Calu3 (cell line): Measurements from ENCODE around the gene TANGO6. TPM values are rescaled to one million over a fixed set of nuclear protein-coding genes. Genes with fewer than 3 reads are reported as not detected.

Source experiments
- BruUV-seq: library from RNA; stranded (reverse); fragments of 400-500 nt; replicated peaks from 2 replicates; lab custom pipeline; 2021; lab: Mats Ljungman, UMichigan
- CTCF ChIA-PET: fragments of 300-600 bp; sonication (Branson Sonifier 250); formaldehyde crosslinking; loops from one replicate; lab custom pipeline; 2022; ENCODE audit warnings: antibody characterized with exemption; lab: Charles Lee
- DNase-seq: peaks from one replicate; pipeline ENCODE4 v3.0.0; 2022
- H3K27ac Mint-ChIP-seq: one replicate; pipeline ENCODE4 v1.8.0; 2022; ENCODE audit warnings: mixed read lengths; ENCODE audit not compliant: unreplicated experiment
- H3K27me3 Mint-ChIP-seq: one replicate; pipeline ENCODE4 v1.8.0; 2022; ENCODE audit warnings: mixed read lengths; ENCODE audit not compliant: unreplicated experiment
- H3K36me3 Mint-ChIP-seq: one replicate; pipeline ENCODE4 v1.8.0; 2022; ENCODE audit warnings: mild to moderate bottlenecking, moderate library complexity, mixed read lengths; ENCODE audit not compliant: insufficient read depth, unreplicated experiment
- H3K4me1 Mint-ChIP-seq: one replicate; pipeline ENCODE4 v1.8.0; 2022; ENCODE audit warnings: mild to moderate bottlenecking, low read depth, mixed read lengths; ENCODE audit not compliant: unreplicated experiment
- H3K4me3 Mint-ChIP-seq: one replicate; pipeline ENCODE4 v1.8.0; 2022; ENCODE audit warnings: mild to moderate bottlenecking, low read depth, moderate library complexity, mixed read lengths; ENCODE audit not compliant: unreplicated experiment
- H3K9me3 Mint-ChIP-seq: one replicate; pipeline ENCODE4 v1.8.0; 2022; ENCODE audit warnings: low read depth, mixed read lengths; ENCODE audit not compliant: unreplicated experiment
- intact Hi-C: fragments of 100-400 bp; cut with micrococcal nuclease; formaldehyde crosslinking; loops from one replicate; pipeline ENCODE4 v1.10.0; 2022; ENCODE audit not compliant: unreplicated experiment
- total RNA-seq: library from RNA; stranded (reverse); gene quantifications from 2 replicates; pipeline ENCODE4 v1.2.3, GENCODE V29; 2022
- TF ChIP-seq, protein P1 (sequence below): fragments of 200-600 bp; IDR thresholded peaks from one replicate; pipeline ENCODE4 v1.8.0; 2022; ENCODE audit warnings: antibody characterized with exemption; ENCODE audit not compliant: unreplicated experiment

The TANGO6 gene
- total RNA-seq, 1 experiment from 2014 or later: 18.0 TPM

DNA sequence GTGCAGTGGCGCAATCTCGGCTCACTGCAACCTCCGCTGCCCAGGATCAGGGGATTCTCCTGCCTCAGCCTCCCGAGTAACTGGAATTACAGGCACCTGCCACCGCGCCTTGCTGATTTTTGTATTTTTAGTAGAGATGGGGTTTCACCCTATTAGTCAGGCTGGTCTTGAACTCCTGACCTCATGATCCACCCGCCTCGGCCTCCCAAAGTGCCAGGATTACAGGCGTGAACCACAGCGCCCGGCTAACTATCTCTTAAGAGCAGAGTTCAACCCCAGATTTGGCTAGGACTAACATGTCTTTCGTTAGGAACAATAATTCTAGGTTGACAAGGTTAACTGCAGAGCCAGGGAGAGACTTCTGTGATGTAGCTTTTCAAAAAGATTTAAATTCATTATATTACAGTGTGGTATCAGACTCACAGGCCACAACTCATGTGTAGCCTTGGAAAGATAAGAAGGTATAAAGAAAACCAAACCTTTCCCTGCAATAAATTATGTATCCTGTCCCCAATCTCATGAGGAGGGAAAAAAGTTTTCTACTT is 284.7 kb downstream of the TANGO6 start:
- Mint-ChIP-seq H3K4me1 (peaks cover 11% of the 10 kb centered on the region), H3K9me3 (no peaks in the 10 kb centered on the region), H3K4me3 (no peak overlapping the region), H3K27ac (no peak overlapping the region), H3K36me3 (peaks cover 44% of the 10 kb centered on the region), H3K27me3 (no peaks in the 10 kb centered on the region)
- TF ChIP-seq, protein P1, sequence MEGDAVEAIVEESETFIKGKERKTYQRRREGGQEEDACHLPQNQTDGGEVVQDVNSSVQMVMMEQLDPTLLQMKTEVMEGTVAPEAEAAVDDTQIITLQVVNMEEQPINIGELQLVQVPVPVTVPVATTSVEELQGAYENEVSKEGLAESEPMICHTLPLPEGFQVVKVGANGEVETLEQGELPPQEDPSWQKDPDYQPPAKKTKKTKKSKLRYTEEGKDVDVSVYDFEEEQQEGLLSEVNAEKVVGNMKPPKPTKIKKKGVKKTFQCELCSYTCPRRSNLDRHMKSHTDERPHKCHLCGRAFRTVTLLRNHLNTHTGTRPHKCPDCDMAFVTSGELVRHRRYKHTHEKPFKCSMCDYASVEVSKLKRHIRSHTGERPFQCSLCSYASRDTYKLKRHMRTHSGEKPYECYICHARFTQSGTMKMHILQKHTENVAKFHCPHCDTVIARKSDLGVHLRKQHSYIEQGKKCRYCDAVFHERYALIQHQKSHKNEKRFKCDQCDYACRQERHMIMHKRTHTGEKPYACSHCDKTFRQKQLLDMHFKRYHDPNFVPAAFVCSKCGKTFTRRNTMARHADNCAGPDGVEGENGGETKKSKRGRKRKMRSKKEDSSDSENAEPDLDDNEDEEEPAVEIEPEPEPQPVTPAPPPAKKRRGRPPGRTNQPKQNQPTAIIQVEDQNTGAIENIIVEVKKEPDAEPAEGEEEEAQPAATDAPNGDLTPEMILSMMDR: no peak
- no peak for DNase-seq
- intact Hi-C loops: loop anchor here (10.0 kb wide), 1 partner anchor 603 kb away; no protein-coding TSS in a partner anchor
- BruUV-seq: no TSS peak
- CTCF ChIA-PET: interaction anchor here (0.7 kb wide), 1 partner anchor 20 kb away, joined by 3 read pairs; no protein-coding TSS in a partner anchor

DNA sequence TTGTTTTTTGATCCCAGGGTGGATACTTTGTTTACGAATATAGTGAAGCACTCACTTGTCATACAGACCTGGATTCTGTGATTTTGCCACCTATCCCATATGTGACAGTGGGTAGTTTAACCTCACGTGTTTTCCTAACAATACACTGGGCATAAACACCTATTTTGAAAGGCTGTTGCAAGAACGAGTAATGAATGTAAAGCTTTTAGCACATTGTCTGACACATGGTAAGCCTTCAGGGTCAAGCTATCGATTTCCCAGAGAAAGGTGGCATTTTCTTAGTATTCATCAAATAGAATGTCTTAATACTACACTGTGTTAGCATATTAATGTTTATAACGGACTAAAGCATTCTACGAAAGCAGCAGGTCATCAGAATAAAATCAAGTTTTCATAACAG is 287.1 kb downstream of the TANGO6 start:
- Mint-ChIP-seq H3K27me3 (no peaks in the 10 kb centered on the region), H3K27ac (no peak overlapping the region), H3K36me3 (peaks cover 67% of the 10 kb centered on the region), H3K4me3 (peak overlapping the region; percentile 93), H3K4me1 (peaks cover 32% of the 10 kb centered on the region), H3K9me3 (no peaks in the 10 kb centered on the region)
- TF ChIP-seq, protein P1: no peak
- BruUV-seq: TSS peak; percentile 59
- intact Hi-C loops: no loop called here
- DNase-seq: no peak
- CTCF ChIA-PET: no interaction called here

DNA sequence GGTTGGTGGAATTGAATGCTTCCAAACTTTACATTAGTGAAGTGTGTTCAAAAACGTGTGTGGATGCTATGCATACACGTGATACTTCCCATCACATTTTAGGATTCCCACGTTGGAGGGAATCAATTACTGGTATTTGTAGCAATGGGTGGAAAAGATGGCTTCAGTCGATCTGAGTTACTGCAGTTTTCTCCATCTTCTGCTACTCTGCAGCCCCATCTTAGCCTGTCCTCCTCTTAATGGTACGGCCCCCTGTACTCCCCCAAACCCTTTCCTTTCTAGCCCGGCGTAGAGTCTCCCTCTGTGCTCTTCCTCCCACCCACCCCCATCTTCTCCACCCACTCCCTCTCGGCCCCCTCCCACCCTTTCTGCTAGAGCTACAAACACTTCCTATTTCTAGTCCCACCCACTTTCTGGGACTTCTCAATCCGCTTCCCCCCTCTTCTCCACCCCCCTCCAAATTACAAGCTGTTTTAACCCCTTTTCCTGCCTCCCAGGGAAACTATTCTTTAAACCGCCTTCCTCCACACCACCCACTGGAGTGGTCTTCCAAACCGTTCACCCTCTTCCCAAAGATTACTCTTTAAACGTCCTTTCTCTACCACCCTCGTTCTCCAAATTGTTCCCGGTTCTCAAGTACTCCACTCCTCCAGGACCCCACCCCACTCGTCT is 288.0 kb downstream of the TANGO6 start:
- CTCF ChIA-PET: interaction anchor here (0.6 to 1.1 kb wide), 3 partner anchors 19 to 284 kb away, joined by 5 to 7 read pairs (median 7); no protein-coding TSS in a partner anchor
- no peak for DNase-seq
- peak overlapping the region; percentile 93 for H3K4me3 Mint-ChIP-seq
- peaks cover 67% of the 10 kb centered on the region for H3K36me3 Mint-ChIP-seq
- no peaks in the 10 kb centered on the region for H3K27me3 Mint-ChIP-seq
- intact Hi-C loops: no loop called here
- no TSS peak for BruUV-seq
- H3K4me1 Mint-ChIP-seq: peaks cover 33% of the 10 kb centered on the region
- H3K9me3 Mint-ChIP-seq: no peaks in the 10 kb centered on the region
- TF ChIP-seq, protein P1: no peak
- H3K27ac Mint-ChIP-seq: peak overlapping the region; percentile 93

DNA sequence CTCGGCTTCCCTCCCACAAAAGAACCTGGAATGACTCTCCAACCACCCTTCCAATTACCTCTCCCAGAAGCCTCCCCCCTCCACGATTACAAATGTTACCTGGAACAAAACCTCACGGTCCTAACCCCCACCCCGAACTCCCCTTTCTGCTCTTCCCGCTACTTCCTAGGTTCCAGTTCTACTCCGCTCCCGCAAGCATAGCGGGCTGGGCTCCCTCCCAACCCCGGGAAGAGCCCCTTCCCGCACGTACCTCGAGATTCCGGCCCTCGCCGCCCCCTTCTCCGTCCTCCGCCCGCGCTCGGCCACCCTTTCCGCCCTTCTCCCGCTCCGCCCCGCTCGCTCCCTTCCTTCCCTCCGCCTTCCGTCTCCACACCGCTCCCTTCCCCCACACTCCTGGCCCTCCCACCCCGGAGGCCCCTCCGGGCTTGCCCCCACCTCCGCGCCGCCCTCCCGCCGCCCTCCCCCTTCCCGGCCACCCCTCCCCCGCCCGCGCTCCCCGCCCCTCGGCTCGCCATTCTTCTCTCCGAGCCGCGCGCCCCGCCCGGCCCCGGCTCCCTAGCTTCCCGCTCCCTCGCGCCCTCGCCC is 288.6 kb downstream of the TANGO6 start:
- Mint-ChIP-seq H3K9me3 (no peaks in the 10 kb centered on the region), H3K36me3 (peaks cover 73% of the 10 kb centered on the region), H3K27me3 (no peaks in the 10 kb centered on the region), H3K27ac (peak overlapping the region; percentile 93), H3K4me1 (peaks cover 33% of the 10 kb centered on the region), H3K4me3 (peak overlapping the region; percentile 93)
- TF ChIP-seq, protein P1: no peak
- intact Hi-C loops: no loop called here
- peak; percentile 95 for DNase-seq
- BruUV-seq: no TSS peak
- CTCF ChIA-PET: interaction anchor here (0.6 to 1.1 kb wide), 3 partner anchors 19 to 285 kb away, joined by 5 to 7 read pairs (median 7); no protein-coding TSS in a partner anchor
